B cell (primary cell): ENCODE data around the gene DLGAP4. TPM values are rescaled to one million over a fixed set of nuclear protein-coding genes. Genes with fewer than 3 reads are reported as not detected.

ENCODE experiments used
- ATAC-seq: fragments of 200-7000 bp; cut with Tn5 transposase; one replicate; pipeline ENCODE4 v1.10.0; 2021; ENCODE audit warnings: low read depth, mild to moderate bottlenecking, moderate number of reproducible peaks, moderate library complexity
- CTCF ChIA-PET: fragments of 350-600 bp; sonication (Branson Sonifier 250); formaldehyde crosslinking; loops from one replicate; lab custom pipeline; 2021; ENCODE audit warnings: antibody characterized with exemption, inconsistent platforms; lab: Charles Lee
- POLR2A ChIA-PET: fragments of 350-600 bp; sonication (Branson Sonifier 250); formaldehyde crosslinking; loops from one replicate; lab custom pipeline; 2021; ENCODE audit warnings: antibody characterized with exemption; lab: Charles Lee
- DNase-seq: peaks from one replicate; pipeline ENCODE4 v3.0.0; 2013
- H2AFZ ChIP-seq: 2 replicates; pipeline ENCODE4 v1.6.1; 2012; ENCODE audit warnings: mild to moderate bottlenecking, low read depth, low read length; ENCODE audit not compliant: insufficient read depth, poor library complexity, severe bottlenecking
- H3K27ac ChIP-seq, 2 donors: 1 replicate in 1 of 2; 2 replicates in 1 of 2; pipeline ENCODE4 v1.5.1; 2012 to 2013; ENCODE audit warnings: low read length in 2 of 2, mild to moderate bottlenecking in 2 of 2, moderate library complexity in 1 of 2
- H3K27me3 ChIP-seq, 4 experiments: fragments of 200-600 bp in 1 of 4; sonication (generic) in 1 of 4; replicated peaks in 1 of 4; 1 replicate in 2 of 4; 2 replicates in 2 of 4; pipeline versions ENCODE4 v1.6.1 to v1.7.0; 2013 to 2016; ENCODE audit warnings: low read length in 3 of 4, mild to moderate bottlenecking in 2 of 4, mixed read lengths in 1 of 4, moderate library complexity in 1 of 4; ENCODE audit not compliant: insufficient read depth in 4 of 4, control insufficient read depth in 3 of 4; ENCODE audit errors: control extremely low read depth in 1 of 4
- H3K36me3 ChIP-seq, 2 experiments: replicated peaks in 1 of 2; 1 replicate in 1 of 2; 2 replicates in 1 of 2; pipeline versions ENCODE4 v1.6.1 to v1.7.1; 2013; ENCODE audit warnings: low read length in 1 of 2; ENCODE audit not compliant: insufficient read depth in 2 of 2, control insufficient read depth in 1 of 2; ENCODE audit errors: control extremely low read depth in 1 of 2, extremely low read depth in 1 of 2
- H3K4me1 ChIP-seq, 2 donors: fragments of 200-600 bp in 1 of 2; sonication (generic) in 1 of 2; 1 replicate in 1 of 2; 2 replicates in 1 of 2; pipeline versions ENCODE4 v1.5.1 to v1.6.1; 2013 to 2017; ENCODE audit warnings: low read length in 2 of 2; ENCODE audit not compliant: control insufficient read depth in 2 of 2, insufficient read depth in 2 of 2
- H3K4me2 ChIP-seq: replicated peaks from 2 replicates; pipeline ENCODE3; 2012; ENCODE audit warnings: mild to moderate bottlenecking, low read depth, low read length; ENCODE audit not compliant: poor library complexity, severe bottlenecking
- H3K4me3 ChIP-seq, 5 experiments: fragments of 200-600 bp in 1 of 5; sonication (generic) in 1 of 5; 1 replicate in 3 of 5; 2 replicates in 2 of 5; pipeline versions ENCODE4 v1.5.1 to v1.7.0; 2011 to 2016; ENCODE audit warnings: low read length in 4 of 5, mild to moderate bottlenecking in 4 of 5, low read depth in 2 of 5, control low read depth in 1 of 5, moderate library complexity in 1 of 5; ENCODE audit not compliant: insufficient read depth in 1 of 5; ENCODE audit errors: control extremely low read depth in 1 of 5, extremely low read depth in 1 of 5
- H3K79me2 ChIP-seq: fragments of 200-600 bp; sonication (generic); one replicate; pipeline ENCODE4 v1.6.0; 2016; ENCODE audit warnings: low read length; ENCODE audit not compliant: control insufficient read depth, insufficient read depth
- H3K9ac ChIP-seq: fragments of 200-600 bp; sonication (generic); 2 replicates; pipeline ENCODE4 v1.6.1; 2017; ENCODE audit warnings: mild to moderate bottlenecking, low read length, moderate library complexity
- H3K9me3 ChIP-seq, 3 donors: one replicate each; pipeline versions ENCODE4 v1.6.1 to v1.7.1; 2013; ENCODE audit warnings: low read length in 2 of 3; ENCODE audit not compliant: control insufficient read depth in 2 of 3, insufficient read depth in 1 of 3; ENCODE audit errors: control extremely low read depth in 1 of 3
- H4K20me1 ChIP-seq: 2 replicates; pipeline ENCODE4 v1.6.0; 2012; ENCODE audit warnings: mild to moderate bottlenecking, low read length; ENCODE audit not compliant: insufficient read depth, control insufficient read depth, poor library complexity, severe bottlenecking
- H3K27ac Mint-ChIP-seq: one replicate; pipeline ENCODE4 v1.8.0; 2021; ENCODE audit warnings: mixed read lengths
- H3K27me3 Mint-ChIP-seq: one replicate; pipeline ENCODE4 v1.8.0; 2021; ENCODE audit warnings: mixed read lengths
- H3K4me1 Mint-ChIP-seq: one replicate; pipeline ENCODE4 v1.8.0; 2021; ENCODE audit warnings: mixed read lengths
- H3K4me3 Mint-ChIP-seq: one replicate; pipeline ENCODE4 v1.8.0; 2021; ENCODE audit warnings: mixed read lengths
- H3K9me3 Mint-ChIP-seq: one replicate; pipeline ENCODE4 v1.8.0; 2022; ENCODE audit warnings: mixed read lengths; ENCODE audit not compliant: insufficient read depth
- CTCF ChIP-seq: fragments of 200-600 bp; IDR thresholded peaks from one replicate; pipeline ENCODE4 v1.8.0; 2022; ENCODE audit warnings: antibody characterized with exemption, mild to moderate bottlenecking
- EZH2 ChIP-seq: IDR thresholded peaks from 2 replicates; pipeline ENCODE4 v1.6.1; 2012; ENCODE audit warnings: borderline replicate concordance, low read depth, mild to moderate bottlenecking, moderate library complexity, low read length; ENCODE audit not compliant: insufficient read depth, poor library complexity, severe bottlenecking
- WGBS: methylation state at CpG from one replicate; pipeline ENCODE4 v1.1.5; 2013; ENCODE audit warnings: missing lambda C conversion rate; ENCODE audit not compliant: insufficient coverage; 5-methylcytosine and 5-hydroxymethylcytosine counted together
- intact Hi-C: fragments of 100-400 bp; cut with micrococcal nuclease; formaldehyde crosslinking; loops from one replicate; pipeline ENCODE4 v1.10.0; 2022
- polyA plus RNA-seq: library from polyadenylated mRNA; depleted of rRNA; stranded (reverse); fragments of >200 nt; gene quantifications from 2 replicates; pipeline ENCODE4 v1.2.3, GENCODE V29; 2012
- total RNA-seq, 2 donors: library from RNA; stranded (reverse); fragments of 120-200 nt in 1 of 2; gene quantifications; 1 replicate in 1 of 2; 2 replicates in 1 of 2; pipeline versions ENCODE4 v1.2.3 to v1.2.4, GENCODE V29; 2013 to 2022

Gene DLGAP4
- total and polyA plus RNA-seq, 2 donors (not counting 1 experiment from before 2014, with no cell fraction given), result 68.8 to 87.8 TPM

DNA sequence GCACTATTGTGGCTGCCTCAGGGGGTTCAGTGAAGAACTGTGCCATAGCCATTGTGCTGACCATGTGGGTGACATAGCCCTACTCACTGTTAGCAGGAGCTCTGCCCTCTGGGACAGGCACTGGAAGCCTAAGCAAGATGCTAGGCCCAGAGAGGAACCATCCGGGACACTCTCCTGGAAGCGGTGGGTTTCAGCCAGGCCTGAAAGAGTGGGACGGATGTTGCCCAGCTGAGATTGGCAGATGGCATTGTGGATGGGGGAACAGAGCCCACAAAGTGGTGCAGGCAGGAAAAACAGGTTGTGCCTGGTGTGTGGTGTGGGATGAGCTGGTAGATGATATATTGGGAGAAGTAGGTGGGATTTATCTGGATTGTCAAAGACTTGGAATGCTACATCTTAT, 40.1 kb downstream of the DLGAP4 start:
- H3K27me3 ChIP-seq, result peaks cover 0 to 3% (median 0%) of the 10 kb centered on the region in 4 experiments
- no peak overlapping the region for H3K9ac ChIP-seq
- DNase-seq (no peak), ATAC-seq (no peak)
- H4K20me1 ChIP-seq, result no peaks in the 10 kb centered on the region
- TF ChIP-seq EZH2 (no peak), CTCF (no peak)
- POLR2A ChIA-PET, result no interaction called here
- no peaks in the 10 kb centered on the region for H3K4me1 Mint-ChIP-seq
- no peaks in the 10 kb centered on the region for H3K9me3 Mint-ChIP-seq
- intact Hi-C loops, result no loop called here
- no peak overlapping the region for H2AFZ ChIP-seq
- peaks cover 22% of the 10 kb centered on the region for H3K27me3 Mint-ChIP-seq
- no peak overlapping the region for H3K4me2 ChIP-seq
- H3K4me3 Mint-ChIP-seq, result no peak overlapping the region
- no peaks in the 10 kb centered on the region for H3K79me2 ChIP-seq
- no peaks in the 10 kb centered on the region for H3K4me1 ChIP-seq
- CTCF ChIA-PET, result no interaction called here
- no peaks in the 10 kb centered on the region for H3K9me3 ChIP-seq
- no peak overlapping the region for H3K27ac Mint-ChIP-seq
- H3K27ac ChIP-seq, result no peak overlapping the region
- no peak overlapping the region for H3K4me3 ChIP-seq
- WGBS, result 92% methylated on average over 3 of the region's 3 CpGs
- no peaks in the 10 kb centered on the region for H3K36me3 ChIP-seq

DNA sequence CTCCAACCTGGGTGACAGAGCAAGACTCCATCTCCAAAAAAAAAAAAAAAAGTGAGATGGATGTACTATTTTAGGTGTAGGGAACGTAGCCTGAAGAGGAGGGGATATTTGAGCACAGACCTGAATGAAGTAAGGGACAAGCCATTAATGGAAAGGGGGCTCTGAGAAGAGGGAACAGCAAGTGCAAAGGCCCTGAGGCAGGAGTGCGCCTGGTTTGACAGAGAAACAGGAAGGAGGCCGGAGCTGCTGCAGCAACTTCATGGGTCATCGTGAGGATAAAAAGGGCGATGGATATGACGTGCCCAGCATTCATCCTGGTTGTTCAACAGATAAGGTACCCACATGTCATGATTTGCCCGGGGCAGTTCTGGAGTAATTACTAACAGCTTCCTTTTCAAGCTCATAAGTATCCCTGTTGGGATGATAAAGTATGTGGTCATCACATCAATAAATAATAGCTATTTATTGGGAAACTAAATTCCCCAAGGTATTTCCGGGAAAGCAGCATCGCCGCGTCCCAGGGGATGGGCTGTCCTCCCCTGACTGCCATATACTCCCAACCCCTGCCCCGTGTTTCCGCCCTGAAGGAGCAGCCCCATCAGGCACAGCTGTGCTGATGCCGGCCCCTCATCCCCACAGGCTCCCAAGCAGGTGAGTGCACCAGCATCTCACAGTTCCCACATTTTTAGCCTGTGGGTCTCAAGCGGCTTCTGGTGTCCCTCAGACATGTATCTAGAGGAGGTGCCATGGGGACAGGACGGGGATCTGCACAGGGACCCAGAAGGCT, 43.4 kb downstream of the DLGAP4 start:
- CTCF ChIA-PET, result no interaction called here
- H3K27me3 Mint-ChIP-seq, result peaks cover 22% of the 10 kb centered on the region
- 87% methylated on average over 15 of the region's 16 CpGs for WGBS

More for the DNA sequence above, 43.4 kb downstream of the DLGAP4 start:
- Histone ChIP-seq H3K4me3 (no peak overlapping the region), H3K9ac (no peak overlapping the region), H2AFZ (no peak overlapping the region), H3K9me3 (peaks cover 0 to 3% (median 0%) of the 10 kb centered on the region in 3 donors), H3K79me2 (no peaks in the 10 kb centered on the region), H3K36me3 (no peaks in the 10 kb centered on the region), H3K4me1 (no peaks in the 10 kb centered on the region), H4K20me1 (no peaks in the 10 kb centered on the region), H3K27me3 (peaks cover 0 to 3% (median 0%) of the 10 kb centered on the region in 4 experiments), H3K4me2 (no peak overlapping the region), H3K27ac (no peak overlapping the region)
- TF ChIP-seq CTCF (no peak), EZH2 (no peak)
- intact Hi-C loops, result no loop called here
- Mint-ChIP-seq H3K4me3 (no peak overlapping the region), H3K27ac (no peak overlapping the region), H3K4me1 (no peaks in the 10 kb centered on the region), H3K9me3 (no peaks in the 10 kb centered on the region)
- ATAC-seq (no peak), DNase-seq (no peak)
- POLR2A ChIA-PET, result no interaction called here
